C4-2B (cell line): Measurements from ENCODE around the gene ELL2.
A peak's percentile ranks its signal among the peaks of the same experiment; 100 is the strongest.

Source experiments
- H3K27ac ChIP-seq: fragments of 450-650 bp; 2 replicates; pipeline ENCODE4 v1.5.1; 2017
- CTCF ChIP-seq: fragments of 450-650 bp; conservative IDR thresholded peaks from 2 replicates; pipeline ENCODE4 v1.5.1; 2017; ENCODE audit warnings: mild to moderate bottlenecking
- ZFX ChIP-seq: fragments of 450-650 bp; IDR thresholded peaks from 2 replicates; pipeline ENCODE4 v1.6.1; 2017

ELL2 gene

GRCh38 chr5:95895251-95895650 lies 66.4 kb downstream of the ELL2 start:
- TF ChIP-seq CTCF (no peak), ZFX (no peak)
- H3K27ac ChIP-seq, result no peak overlapping the region

GRCh38 chr5:95892784-95893354 lies 68.8 kb downstream of the ELL2 start:
- TF ChIP-seq ZFX (no peak), CTCF (peak; percentile 79)
- no peak overlapping the region for H3K27ac ChIP-seq

GRCh38 chr5:95891499-95891898 lies 70.2 kb downstream of the ELL2 start:
- H3K27ac ChIP-seq, result no peak overlapping the region
- no peak for TF ChIP-seq ZFX
- TF ChIP-seq CTCF, result no peak

- H3K27ac ChIP-seq, result no peak overlapping the region
- TF ChIP-seq ZFX (no peak), CTCF (no peak)
Observed at GRCh38 chr5:95889076-95889475, 72.6 kb downstream of the ELL2 start.

- no peak overlapping the region for H3K27ac ChIP-seq
- no peak for TF ChIP-seq ZFX
- no peak for TF ChIP-seq CTCF
Observed at GRCh38 chr5:95887977-95888376, 73.7 kb downstream of the ELL2 start.

GRCh38 chr5:95886340-95887044 lies 75.2 kb downstream of the ELL2 start:
- no peak overlapping the region for H3K27ac ChIP-seq
- no peak for TF ChIP-seq ZFX
- no peak for TF ChIP-seq CTCF

- H3K27ac ChIP-seq, result no peak overlapping the region
- TF ChIP-seq CTCF, result no peak
- no peak for TF ChIP-seq ZFX
Observed at GRCh38 chr5:95884511-95884910, 77.1 kb downstream of the ELL2 start.
